HepG2 (cell line): ENCODE measurements around the gene NAA25. TPM values are rescaled to one million over a fixed set of nuclear protein-coding genes. Genes with fewer than 3 reads are reported as not detected.

ENCODE experiments used
- ETV6 ChIP-seq: sonication (generic); formaldehyde crosslinking; conservative IDR thresholded peaks from 2 replicates; pipeline ENCODE4 v1.4.0; 2020; ENCODE audit warnings: missing genetic modification reagents
- MXI1 ChIP-seq: IDR thresholded peaks from 3 replicates; pipeline ENCODE4 v1.6.1; 2012; ENCODE audit warnings: low read depth, low read length, inconsistent platforms, borderline replicate concordance
- MZF1 ChIP-seq: sonication (generic); formaldehyde crosslinking; IDR thresholded peaks from 2 replicates; pipeline ENCODE4 v1.8.1; 2023; ENCODE audit warnings: mild to moderate bottlenecking, missing genetic modification reagents, borderline replicate concordance
- NFRKB ChIP-seq: fragments of 450-650 bp; IDR thresholded peaks from 2 replicates; pipeline ENCODE4 v1.6.1; 2017
- NR2F1 ChIP-seq, 2 experiments: fragments of 450-650 bp in 1 of 2; formaldehyde crosslinking in 1 of 2; IDR thresholded peaks; 2 replicates each; pipeline versions ENCODE4 v1.5.0 to v1.6.1; 2016 to 2020; ENCODE audit warnings: mild to moderate bottlenecking in 1 of 2, missing compliant biosample characterization in 1 of 2, missing genetic modification reagents in 1 of 2, moderate library complexity in 1 of 2
- SIN3B ChIP-seq: fragments of 150-350 bp; IDR thresholded peaks from 2 replicates; pipeline ENCODE4 v1.6.1; 2014; ENCODE audit warnings: low read length
- TEAD3 ChIP-seq: optimal IDR thresholded peaks from 2 replicates; pipeline ENCODE3; 2016; ENCODE audit warnings: borderline replicate concordance
- ZNF317 ChIP-seq: sonication (generic); formaldehyde crosslinking; IDR thresholded peaks from 2 replicates; pipeline ENCODE4 v1.5.0; 2020; ENCODE audit warnings: mild to moderate bottlenecking, missing genetic modification reagents
- ZNF724P ChIP-seq: sonication (generic); formaldehyde crosslinking; IDR thresholded peaks from 2 replicates; pipeline ENCODE4 v1.8.0; 2022; ENCODE audit warnings: missing genetic modification reagents, borderline replicate concordance
- polyA plus RNA-seq, 8 experiments: library from polyadenylated mRNA; depleted of rRNA in 3 of 8; stranded (reverse) in 7 of 8; unstranded in 1 of 8; fragments of >200 nt; fragmentation: Illumina TruSeq in 4 of 8; extraction: Trizol in 4 of 8; gene quantifications; 2 replicates each; pipeline versions ENCODE4 v1.2.1 to v1.2.3, GENCODE V29; 2011 to 2016; ENCODE audit warnings: low read depth in 4 of 8, missing spikeins in 1 of 8, mixed read lengths in 1 of 8; ENCODE audit not compliant: insufficient read depth in 1 of 8
- total RNA-seq, 5 experiments: library from RNA; depleted of rRNA; stranded (reverse); fragments of >200 nt; fragmentation: Illumina TruSeq; extraction: Trizol; gene quantifications; 2 replicates each; pipeline ENCODE4 v1.2.3, GENCODE V29; 2016; ENCODE audit warnings: low read depth in 1 of 5
- TF ChIP-seq, protein P1 (sequence below): sonication (generic); formaldehyde crosslinking; IDR thresholded peaks from 2 replicates; pipeline ENCODE4 v1.4.0; 2020; ENCODE audit warnings: mild to moderate bottlenecking, missing genetic modification reagents
- TF ChIP-seq, protein P2 (sequence below): IDR thresholded peaks from 2 replicates; pipeline ENCODE4 v1.6.1; 2018; ENCODE audit warnings: missing genetic modification reagents
- TF ChIP-seq, protein P3 (sequence below): IDR thresholded peaks from 2 replicates; pipeline ENCODE4 v1.6.1; 2012; ENCODE audit warnings: low read depth, low read length, improper control_type of control experiment
- TF ChIP-seq, protein P4 (sequence below): sonication (generic); formaldehyde crosslinking; IDR thresholded peaks from 2 replicates; pipeline ENCODE4 v1.4.0; 2020; ENCODE audit warnings: mild to moderate bottlenecking, missing genetic modification reagents
- TF ChIP-seq, protein P5 (sequence below): IDR thresholded peaks from 2 replicates; pipeline ENCODE4 v1.6.1; 2018; ENCODE audit warnings: missing genetic modification reagents, mild to moderate bottlenecking, missing compliant biosample characterization
- TF ChIP-seq, protein P6 (sequence below): sonication (generic); formaldehyde crosslinking; IDR thresholded peaks from 2 replicates; pipeline ENCODE4 v1.8.0; 2022; ENCODE audit warnings: mild to moderate bottlenecking, missing genetic modification reagents, moderate library complexity

Gene NAA25
- total and polyA plus RNA-seq, 2 of the 13 experiments (the other 11 are each of a cell fraction or from before 2014, with no cell fraction given): 11.4 to 32.0 TPM

DNA sequence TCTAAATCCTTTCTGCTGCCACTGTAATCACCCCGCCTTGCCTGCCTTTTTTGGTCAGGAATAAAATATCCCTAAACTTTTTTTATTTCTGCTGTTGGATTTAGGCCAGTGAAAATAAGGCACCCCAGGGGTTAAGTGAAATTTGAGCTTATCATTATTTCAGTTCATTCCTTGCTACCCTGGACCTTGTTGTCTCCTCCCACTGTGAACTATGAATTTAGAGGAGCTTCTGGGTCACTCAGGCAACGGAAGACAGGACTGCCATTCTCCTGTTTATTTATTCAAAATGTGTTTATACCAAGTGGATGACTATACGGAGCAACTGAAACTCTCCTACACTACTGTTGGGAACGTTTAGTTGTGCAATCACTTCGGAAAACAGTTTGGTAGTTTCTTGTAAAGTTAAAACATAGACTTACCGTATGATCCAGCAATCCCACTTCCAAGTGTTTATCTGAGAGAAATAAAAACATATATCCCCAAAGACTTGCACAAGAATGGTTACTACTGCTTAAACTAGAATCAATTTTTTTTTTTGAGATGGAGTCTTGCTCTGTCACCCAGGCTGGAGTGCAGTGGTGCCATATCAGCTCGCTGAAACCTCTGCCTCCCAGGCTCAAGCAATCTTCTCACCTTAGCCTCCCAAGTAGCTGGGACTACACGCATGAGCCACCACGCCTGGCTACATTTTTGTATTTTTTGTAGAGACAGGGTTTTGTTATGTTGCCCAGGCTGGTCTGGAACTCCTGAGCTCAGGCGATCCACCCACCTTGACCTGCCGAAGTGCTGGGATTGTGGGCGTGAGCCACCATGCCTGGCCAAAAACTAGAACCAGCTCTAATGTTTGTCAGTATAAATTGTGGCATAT is 14.5 kb upstream of the NAA25 start (continued):
- TF ChIP-seq, protein P1, sequence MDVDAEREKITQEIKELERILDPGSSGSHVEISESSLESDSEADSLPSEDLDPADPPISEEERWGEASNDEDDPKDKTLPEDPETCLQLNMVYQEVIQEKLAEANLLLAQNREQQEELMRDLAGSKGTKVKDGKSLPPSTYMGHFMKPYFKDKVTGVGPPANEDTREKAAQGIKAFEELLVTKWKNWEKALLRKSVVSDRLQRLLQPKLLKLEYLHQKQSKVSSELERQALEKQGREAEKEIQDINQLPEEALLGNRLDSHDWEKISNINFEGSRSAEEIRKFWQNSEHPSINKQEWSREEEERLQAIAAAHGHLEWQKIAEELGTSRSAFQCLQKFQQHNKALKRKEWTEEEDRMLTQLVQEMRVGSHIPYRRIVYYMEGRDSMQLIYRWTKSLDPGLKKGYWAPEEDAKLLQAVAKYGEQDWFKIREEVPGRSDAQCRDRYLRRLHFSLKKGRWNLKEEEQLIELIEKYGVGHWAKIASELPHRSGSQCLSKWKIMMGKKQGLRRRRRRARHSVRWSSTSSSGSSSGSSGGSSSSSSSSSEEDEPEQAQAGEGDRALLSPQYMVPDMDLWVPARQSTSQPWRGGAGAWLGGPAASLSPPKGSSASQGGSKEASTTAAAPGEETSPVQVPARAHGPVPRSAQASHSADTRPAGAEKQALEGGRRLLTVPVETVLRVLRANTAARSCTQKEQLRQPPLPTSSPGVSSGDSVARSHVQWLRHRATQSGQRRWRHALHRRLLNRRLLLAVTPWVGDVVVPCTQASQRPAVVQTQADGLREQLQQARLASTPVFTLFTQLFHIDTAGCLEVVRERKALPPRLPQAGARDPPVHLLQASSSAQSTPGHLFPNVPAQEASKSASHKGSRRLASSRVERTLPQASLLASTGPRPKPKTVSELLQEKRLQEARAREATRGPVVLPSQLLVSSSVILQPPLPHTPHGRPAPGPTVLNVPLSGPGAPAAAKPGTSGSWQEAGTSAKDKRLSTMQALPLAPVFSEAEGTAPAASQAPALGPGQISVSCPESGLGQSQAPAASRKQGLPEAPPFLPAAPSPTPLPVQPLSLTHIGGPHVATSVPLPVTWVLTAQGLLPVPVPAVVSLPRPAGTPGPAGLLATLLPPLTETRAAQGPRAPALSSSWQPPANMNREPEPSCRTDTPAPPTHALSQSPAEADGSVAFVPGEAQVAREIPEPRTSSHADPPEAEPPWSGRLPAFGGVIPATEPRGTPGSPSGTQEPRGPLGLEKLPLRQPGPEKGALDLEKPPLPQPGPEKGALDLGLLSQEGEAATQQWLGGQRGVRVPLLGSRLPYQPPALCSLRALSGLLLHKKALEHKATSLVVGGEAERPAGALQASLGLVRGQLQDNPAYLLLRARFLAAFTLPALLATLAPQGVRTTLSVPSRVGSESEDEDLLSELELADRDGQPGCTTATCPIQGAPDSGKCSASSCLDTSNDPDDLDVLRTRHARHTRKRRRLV (CRISPR knock-in tag): no peak
- TF ChIP-seq, protein P2, sequence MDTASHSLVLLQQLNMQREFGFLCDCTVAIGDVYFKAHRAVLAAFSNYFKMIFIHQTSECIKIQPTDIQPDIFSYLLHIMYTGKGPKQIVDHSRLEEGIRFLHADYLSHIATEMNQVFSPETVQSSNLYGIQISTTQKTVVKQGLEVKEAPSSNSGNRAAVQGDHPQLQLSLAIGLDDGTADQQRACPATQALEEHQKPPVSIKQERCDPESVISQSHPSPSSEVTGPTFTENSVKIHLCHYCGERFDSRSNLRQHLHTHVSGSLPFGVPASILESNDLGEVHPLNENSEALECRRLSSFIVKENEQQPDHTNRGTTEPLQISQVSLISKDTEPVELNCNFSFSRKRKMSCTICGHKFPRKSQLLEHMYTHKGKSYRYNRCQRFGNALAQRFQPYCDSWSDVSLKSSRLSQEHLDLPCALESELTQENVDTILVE (CRISPR knock-in tag): no peak
- TF ChIP-seq, protein P3, sequence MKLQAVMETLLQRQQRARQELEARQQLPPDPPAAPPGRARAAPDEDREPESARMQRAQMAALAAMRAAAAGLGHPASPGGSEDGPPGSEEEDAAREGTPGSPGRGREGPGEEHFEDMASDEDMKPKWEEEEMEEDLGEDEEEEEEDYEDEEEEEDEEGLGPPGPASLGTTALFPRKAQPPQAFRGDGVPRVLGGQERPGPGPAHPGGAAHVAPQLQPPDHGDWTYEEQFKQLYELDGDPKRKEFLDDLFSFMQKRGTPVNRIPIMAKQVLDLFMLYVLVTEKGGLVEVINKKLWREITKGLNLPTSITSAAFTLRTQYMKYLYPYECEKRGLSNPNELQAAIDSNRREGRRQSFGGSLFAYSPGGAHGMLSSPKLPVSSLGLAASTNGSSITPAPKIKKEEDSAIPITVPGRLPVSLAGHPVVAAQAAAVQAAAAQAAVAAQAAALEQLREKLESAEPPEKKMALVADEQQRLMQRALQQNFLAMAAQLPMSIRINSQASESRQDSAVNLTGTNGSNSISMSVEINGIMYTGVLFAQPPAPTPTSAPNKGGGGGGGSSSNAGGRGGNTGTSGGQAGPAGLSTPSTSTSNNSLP: peak; percentile 67; the same call in 1 of the 2 replicates
- TF ChIP-seq ZNF317 (CRISPR knock-in tag) (0 out of 2 replicates have a peak, but pooled peaks have one; percentile 23), ZNF724P (CRISPR knock-in tag) (no peak), NR2F1 (CRISPR knock-in tag; IDR thresholded peaks at IDR 0.05) (no peak), ETV6 (CRISPR knock-in tag) (no peak), NFRKB (no peak), TEAD3 (CRISPR knock-in tag) (peak; percentile 37), SIN3B (no peak), MXI1 (no peak), MZF1 (CRISPR knock-in tag) (no peak)
- TF ChIP-seq, protein P4, sequence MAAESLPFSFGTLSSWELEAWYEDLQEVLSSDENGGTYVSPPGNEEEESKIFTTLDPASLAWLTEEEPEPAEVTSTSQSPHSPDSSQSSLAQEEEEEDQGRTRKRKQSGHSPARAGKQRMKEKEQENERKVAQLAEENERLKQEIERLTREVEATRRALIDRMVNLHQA (CRISPR knock-in tag): no peak
- TF ChIP-seq, protein P5, sequence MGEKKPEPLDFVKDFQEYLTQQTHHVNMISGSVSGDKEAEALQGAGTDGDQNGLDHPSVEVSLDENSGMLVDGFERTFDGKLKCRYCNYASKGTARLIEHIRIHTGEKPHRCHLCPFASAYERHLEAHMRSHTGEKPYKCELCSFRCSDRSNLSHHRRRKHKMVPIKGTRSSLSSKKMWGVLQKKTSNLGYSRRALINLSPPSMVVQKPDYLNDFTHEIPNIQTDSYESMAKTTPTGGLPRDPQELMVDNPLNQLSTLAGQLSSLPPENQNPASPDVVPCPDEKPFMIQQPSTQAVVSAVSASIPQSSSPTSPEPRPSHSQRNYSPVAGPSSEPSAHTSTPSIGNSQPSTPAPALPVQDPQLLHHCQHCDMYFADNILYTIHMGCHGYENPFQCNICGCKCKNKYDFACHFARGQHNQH (CRISPR knock-in tag): no peak
- TF ChIP-seq, protein P6, sequence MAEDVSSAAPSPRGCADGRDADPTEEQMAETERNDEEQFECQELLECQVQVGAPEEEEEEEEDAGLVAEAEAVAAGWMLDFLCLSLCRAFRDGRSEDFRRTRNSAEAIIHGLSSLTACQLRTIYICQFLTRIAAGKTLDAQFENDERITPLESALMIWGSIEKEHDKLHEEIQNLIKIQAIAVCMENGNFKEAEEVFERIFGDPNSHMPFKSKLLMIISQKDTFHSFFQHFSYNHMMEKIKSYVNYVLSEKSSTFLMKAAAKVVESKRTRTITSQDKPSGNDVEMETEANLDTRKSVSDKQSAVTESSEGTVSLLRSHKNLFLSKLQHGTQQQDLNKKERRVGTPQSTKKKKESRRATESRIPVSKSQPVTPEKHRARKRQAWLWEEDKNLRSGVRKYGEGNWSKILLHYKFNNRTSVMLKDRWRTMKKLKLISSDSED (CRISPR knock-in tag): no peak
